Transverse colon (tissue), 4 donors: ENCODE measurements around the gene TPGS1. TPM values are rescaled to one million over a fixed set of nuclear protein-coding genes. Genes with fewer than 3 reads are reported as not detected.

Experiments
- DNase-seq: peaks from one replicate; pipeline ENCODE4 v3.0.0-alpha.2; 2019
- H3K27ac ChIP-seq, 4 donors: fragments of 200-600 bp; sonication (generic); 2 replicates each; pipeline ENCODE4 v1.5.1; 2016 to 2018; ENCODE audit warnings: inconsistent platforms in 4 of 4
- H3K27me3 ChIP-seq: fragments of 200-600 bp; sonication (generic); 2 replicates; pipeline ENCODE4 v1.5.1; 2017; ENCODE audit warnings: inconsistent platforms
- H3K36me3 ChIP-seq, 4 donors: fragments of 200-600 bp; sonication (generic); 2 replicates each; pipeline ENCODE4 v1.5.1; 2017 to 2019; ENCODE audit warnings: inconsistent platforms in 4 of 4
- H3K4me1 ChIP-seq, 4 donors: fragments of 200-600 bp; sonication (generic); 2 replicates each; pipeline ENCODE4 v1.5.1; 2017 to 2020; ENCODE audit warnings: inconsistent platforms in 4 of 4
- H3K4me3 ChIP-seq, 4 donors: fragments of 200-600 bp; sonication (generic); 1 replicate in 1 of 4; 2 replicates in 3 of 4; pipeline versions ENCODE4 v1.5.1 to v1.6.1; 2017 to 2019; ENCODE audit warnings: inconsistent platforms in 4 of 4
- H3K9me3 ChIP-seq, 2 donors: fragments of 200-600 bp; sonication (generic); 2 replicates each; pipeline ENCODE4 v1.5.1; 2017 to 2019; ENCODE audit warnings: inconsistent platforms in 2 of 2
- CTCF ChIP-seq, 5 experiments: fragments of 200-600 bp in 3 of 5; fragments of 450-650 bp in 2 of 5; sonication (generic) in 3 of 5; IDR thresholded peaks; 1 replicate in 2 of 5; 2 replicates in 3 of 5; pipeline ENCODE4 v1.5.1; 2016 to 2017; ENCODE audit warnings: antibody characterized with exemption in 5 of 5, inconsistent platforms in 3 of 5, mild to moderate bottlenecking in 2 of 5, moderate library complexity in 1 of 5
- EP300 ChIP-seq: sonication (generic); formaldehyde crosslinking; IDR thresholded peaks from one replicate; pipeline ENCODE4 v1.6.1; 2017; ENCODE audit warnings: antibody characterized with exemption, low read depth
- POLR2A ChIP-seq: fragments of 450-650 bp; IDR thresholded peaks from one replicate; pipeline ENCODE4 v1.6.1; 2016; ENCODE audit warnings: antibody characterized with exemption, mild to moderate bottlenecking, moderate library complexity
- POLR2AphosphoS5 ChIP-seq, 3 donors: sonication (generic); formaldehyde crosslinking; IDR thresholded peaks; one replicate each; pipeline ENCODE4 v1.6.1; 2016; ENCODE audit warnings: antibody characterized with exemption in 3 of 3
- WGBS, 2 donors: methylation state at CpG; one replicate each; pipeline ENCODE4 v1.1.5; 2018; ENCODE audit warnings: low coverage in 1 of 2; 5-methylcytosine and 5-hydroxymethylcytosine counted together
- in situ Hi-C, 4 donors: fragments of 200-750 bp; cut with MboI; loops; one replicate each; pipeline versions ENCODE4 v1.15.0 to v1.15.1; 2017; ENCODE audit warnings: low sequenced_read_pairs in 3 of 4, low pct_ligation_motif_present in 1 of 4, low pct_unique_long_range_greater_than_20kb in 1 of 4
- intact Hi-C: fragments of 100-400 bp; cut with DNase I; formaldehyde crosslinking; loops from one replicate; pipeline ENCODE4 v1.15.1; 2023; ENCODE audit warnings: low total_unique reads
- total RNA-seq, 4 donors: library from RNA; depleted of rRNA; stranded (reverse); fragments of >200 nt; gene quantifications; one replicate each; pipeline ENCODE4 v1.1.0, GENCODE V29; 2016

TPGS1 gene
- total RNA-seq, 4 donors from 2014 or later: 18.0 to 103 (median 43.8) TPM

GRCh38 chr19:567296-567900 lies 60.1 kb downstream of the TPGS1 start:
- no peaks in the 10 kb centered on the region for H3K9me3 ChIP-seq
- WGBS, 2 donors: 76 to 88% methylated on average over 4 to 22 of the region's 22 CpGs
- TF ChIP-seq EP300 (no peak), CTCF (IDR thresholded peaks at IDR 0.05) (no peak), POLR2A (no peak), POLR2AphosphoS5 (IDR thresholded peaks at IDR 0.05) (no peak)
- H3K4me3 ChIP-seq: no peak overlapping the region
- intact Hi-C loops (no loop called here), in situ Hi-C loops (no loop called here)
- DNase-seq: no peak
- peak overlapping the region; percentile 40 to 88 (median 81) for H3K27ac ChIP-seq
- no peaks in the 10 kb centered on the region for H3K27me3 ChIP-seq
- no peaks in the 10 kb centered on the region for H3K36me3 ChIP-seq
- peaks cover 8 to 13% (median 10%) of the 10 kb centered on the region in 4 donors for H3K4me1 ChIP-seq

Other genes starting within 250 kb of the TPGS1 start
- 100 to 1,000 TPM; 130 to 190 (median 159) TPM for gene PLPP2, start 216.1 kb upstream of the TPGS1 start, total RNA-seq
- gene MIER2, start 162.7 kb upstream of the TPGS1 start, total RNA-seq: 10 to 100 TPM in 3 of 4 donors, 1 to 10 TPM in 1; 8.2 to 41.1 (median 16.7) TPM
- gene C2CD4C, start 98.3 kb upstream of the TPGS1 start, total RNA-seq: under 1 TPM in 2 of 4 donors, not detected in 2; 0.55 to 0.79 TPM
- 10 to 100 TPM in 3 of 4 donors, 1 to 10 TPM in 1; 6.3 to 30.3 (median 11.1) TPM for gene SHC2, start 46.5 kb upstream of the TPGS1 start, total RNA-seq
- gene MADCAM1, start 11.0 kb upstream of the TPGS1 start, total RNA-seq: 1 to 10 TPM in 3 of 4 donors, under 1 TPM in 1; 0.68 to 6.7 (median 2.9) TPM
- gene CDC34, start 24.3 kb downstream of the TPGS1 start, total RNA-seq: 100 to 1,000 TPM in 3 of 4 donors, 10 to 100 TPM in 1; 72.0 to 116 (median 103) TPM
- gene GZMM, start 36.6 kb downstream of the TPGS1 start, total RNA-seq: 1 to 10 TPM in 2 of 4 donors, not detected in 2; 1.1 to 1.8 TPM
- 1,000 to 10,000 TPM in 3 of 4 donors, 100 to 1,000 TPM in 1; 909 to 2,228 (median 1,224) TPM for gene BSG, start 65.1 kb downstream of the TPGS1 start, total RNA-seq
- gene HCN2, start 82.4 kb downstream of the TPGS1 start, total RNA-seq: under 1 TPM in 3 of 4 donors, not detected in 1; 0.14 to 1.00 (median 0.64) TPM
- gene POLRMT, start 126.0 kb downstream of the TPGS1 start, total RNA-seq: 100 to 1,000 TPM in 1 of 4 donors, 10 to 100 TPM in 3; 45.9 to 114 (median 63.9) TPM
- gene FGF22, start 132.4 kb downstream of the TPGS1 start, total RNA-seq: not detected
- gene RNF126, start 155.7 kb downstream of the TPGS1 start, total RNA-seq: 100 to 1,000 TPM in 2 of 4 donors, 10 to 100 TPM in 2; 88.6 to 148 (median 102) TPM
- gene FSTL3, start 168.9 kb downstream of the TPGS1 start, total RNA-seq: 10 to 100 TPM; 14.1 to 37.9 (median 31.2) TPM
- not detected for gene PRSS57, start 188.0 kb downstream of the TPGS1 start, total RNA-seq
- gene PALM, start 201.4 kb downstream of the TPGS1 start, total RNA-seq: 10 to 100 TPM; 14.1 to 99.3 (median 29.8) TPM
- gene MISP, start 243.6 kb downstream of the TPGS1 start, total RNA-seq: 100 to 1,000 TPM; 197 to 501 (median 402) TPM